Activated naive CD8-positive, alpha-beta T cell treated with anti-CD3 and anti-CD28 coated beads, Interleukin-2, amount 50 U/mL, for 24 hours (primary cell): ENCODE measurements around the gene MFRP.

ENCODE experiments used
- ATAC-seq: fragments of 150-1000 bp; cut with Tn5 transposase; one replicate; pipeline ENCODE4 v1.10.0; 2021
- DNase-seq: peaks from one replicate; pipeline ENCODE4 v3.0.0; 2021
- H3K27ac Mint-ChIP-seq: one replicate; pipeline ENCODE4 v1.8.0; 2021; ENCODE audit warnings: mild to moderate bottlenecking, mixed read lengths
- H3K27me3 Mint-ChIP-seq: one replicate; pipeline ENCODE4 v1.8.0; 2021; ENCODE audit warnings: mixed read lengths
- H3K36me3 Mint-ChIP-seq: one replicate; pipeline ENCODE4 v1.8.0; 2021; ENCODE audit warnings: low read depth, mixed read lengths
- H3K4me1 Mint-ChIP-seq: one replicate; pipeline ENCODE4 v1.8.0; 2021; ENCODE audit warnings: mixed read lengths
- H3K4me3 Mint-ChIP-seq: one replicate; pipeline ENCODE4 v1.8.0; 2021; ENCODE audit warnings: mild to moderate bottlenecking, moderate library complexity, mixed read lengths
- H3K9me3 Mint-ChIP-seq: one replicate; pipeline ENCODE4 v1.8.0; 2021; ENCODE audit warnings: mixed read lengths

Gene MFRP

GRCh38 chr11:119338965-119339588 is 7.4 kb downstream of the MFRP start:
- DNase-seq (no peak), ATAC-seq (no peak)
- Mint-ChIP-seq H3K27me3 (peaks cover 31% of the 10 kb centered on the region), H3K9me3 (no peaks in the 10 kb centered on the region), H3K4me3 (no peak overlapping the region), H3K36me3 (peaks cover 7% of the 10 kb centered on the region), H3K4me1 (peaks cover 27% of the 10 kb centered on the region), H3K27ac (no peak overlapping the region)

DNA sequence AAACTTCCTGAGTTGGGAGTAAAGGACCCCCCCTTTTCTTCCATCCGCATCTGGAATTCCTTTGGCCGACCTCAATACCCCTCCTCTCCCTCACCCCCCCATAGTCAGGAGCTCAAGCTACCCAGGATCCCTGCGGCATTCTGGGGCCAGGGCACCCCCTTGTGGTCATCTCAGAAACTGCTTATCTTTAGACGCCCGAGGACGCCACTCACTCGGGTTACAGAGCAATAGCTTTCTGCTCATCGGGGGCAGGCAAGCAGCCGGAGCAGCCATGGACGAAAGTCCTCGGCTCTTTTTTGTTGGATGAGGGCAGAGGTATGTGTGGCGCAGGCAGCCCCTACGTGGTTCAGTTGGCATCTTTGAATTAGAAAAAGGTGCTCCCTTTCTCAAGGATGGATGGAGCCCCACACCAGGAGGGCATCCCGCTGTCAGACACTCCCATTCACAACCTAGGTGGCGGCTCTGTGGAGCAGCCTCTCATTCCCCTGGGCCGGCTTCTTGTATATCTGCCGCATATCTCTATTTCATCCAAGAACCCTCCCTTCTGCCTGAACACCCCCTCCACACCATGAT is 8.1 kb downstream of the MFRP start:
- Mint-ChIP-seq H3K9me3 (no peaks in the 10 kb centered on the region), H3K36me3 (peaks cover 7% of the 10 kb centered on the region), H3K27me3 (peaks cover 30% of the 10 kb centered on the region), H3K4me3 (no peak overlapping the region), H3K27ac (no peak overlapping the region), H3K4me1 (peaks cover 31% of the 10 kb centered on the region)
- peak; percentile 29 for ATAC-seq
- peak; percentile 79 for DNase-seq

- H3K27ac Mint-ChIP-seq, result no peak overlapping the region
- H3K4me3 Mint-ChIP-seq, result no peak overlapping the region
- peaks cover 31% of the 10 kb centered on the region for H3K4me1 Mint-ChIP-seq
These were observed 8.8 kb downstream of the MFRP start for GRCh38 chr11:119337581-119338317.

DNA sequence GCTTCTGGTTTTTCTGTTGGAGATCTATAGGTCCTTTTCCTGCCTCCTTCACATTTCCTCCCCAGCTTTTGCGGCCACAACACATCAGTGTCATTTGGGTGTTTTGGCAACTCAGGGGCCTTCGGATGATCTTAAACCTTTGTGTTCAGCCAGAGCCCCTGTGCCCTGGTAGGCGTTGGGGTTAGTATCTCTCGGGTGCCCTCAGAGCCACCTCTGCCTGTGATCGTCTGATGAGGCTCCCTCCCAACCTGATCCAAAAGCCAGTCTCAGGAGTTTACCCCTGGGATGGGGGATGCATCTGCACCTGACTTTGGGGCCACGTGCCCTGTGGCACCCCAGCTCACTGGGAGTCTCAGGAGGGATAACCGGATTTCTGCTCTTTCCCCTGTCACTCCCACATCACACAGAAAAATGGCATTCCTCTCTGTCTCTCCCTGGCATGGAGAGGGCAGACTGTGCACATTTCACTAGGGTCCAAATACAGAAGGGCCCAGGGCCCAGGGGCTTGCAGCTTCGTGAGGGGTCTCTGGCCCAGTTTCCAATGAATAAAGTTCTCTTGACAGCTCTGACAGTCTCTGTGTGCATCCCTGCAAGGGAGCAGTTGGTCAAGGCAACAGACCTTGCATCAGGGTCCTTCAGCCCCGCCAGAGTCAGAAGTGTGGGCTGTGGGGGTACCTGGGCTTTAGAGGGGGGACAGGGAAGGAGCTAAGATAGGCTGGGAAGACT is 9.6 kb downstream of the MFRP start:
- H3K27me3 Mint-ChIP-seq, result peaks cover 25% of the 10 kb centered on the region
- no peak overlapping the region for H3K4me3 Mint-ChIP-seq
- H3K9me3 Mint-ChIP-seq, result no peaks in the 10 kb centered on the region
- H3K36me3 Mint-ChIP-seq, result peaks cover 7% of the 10 kb centered on the region
- ATAC-seq, result no peak
- DNase-seq, result no peak
- peaks cover 31% of the 10 kb centered on the region for H3K4me1 Mint-ChIP-seq
- no peak overlapping the region for H3K27ac Mint-ChIP-seq

More at GRCh38 chr11:119337581-119338317, 8.8 kb downstream of the MFRP start:
- Mint-ChIP-seq H3K9me3 (no peaks in the 10 kb centered on the region), H3K36me3 (peaks cover 7% of the 10 kb centered on the region), H3K27me3 (peaks cover 28% of the 10 kb centered on the region)
- DNase-seq, result no peak
- ATAC-seq, result no peak

DNA sequence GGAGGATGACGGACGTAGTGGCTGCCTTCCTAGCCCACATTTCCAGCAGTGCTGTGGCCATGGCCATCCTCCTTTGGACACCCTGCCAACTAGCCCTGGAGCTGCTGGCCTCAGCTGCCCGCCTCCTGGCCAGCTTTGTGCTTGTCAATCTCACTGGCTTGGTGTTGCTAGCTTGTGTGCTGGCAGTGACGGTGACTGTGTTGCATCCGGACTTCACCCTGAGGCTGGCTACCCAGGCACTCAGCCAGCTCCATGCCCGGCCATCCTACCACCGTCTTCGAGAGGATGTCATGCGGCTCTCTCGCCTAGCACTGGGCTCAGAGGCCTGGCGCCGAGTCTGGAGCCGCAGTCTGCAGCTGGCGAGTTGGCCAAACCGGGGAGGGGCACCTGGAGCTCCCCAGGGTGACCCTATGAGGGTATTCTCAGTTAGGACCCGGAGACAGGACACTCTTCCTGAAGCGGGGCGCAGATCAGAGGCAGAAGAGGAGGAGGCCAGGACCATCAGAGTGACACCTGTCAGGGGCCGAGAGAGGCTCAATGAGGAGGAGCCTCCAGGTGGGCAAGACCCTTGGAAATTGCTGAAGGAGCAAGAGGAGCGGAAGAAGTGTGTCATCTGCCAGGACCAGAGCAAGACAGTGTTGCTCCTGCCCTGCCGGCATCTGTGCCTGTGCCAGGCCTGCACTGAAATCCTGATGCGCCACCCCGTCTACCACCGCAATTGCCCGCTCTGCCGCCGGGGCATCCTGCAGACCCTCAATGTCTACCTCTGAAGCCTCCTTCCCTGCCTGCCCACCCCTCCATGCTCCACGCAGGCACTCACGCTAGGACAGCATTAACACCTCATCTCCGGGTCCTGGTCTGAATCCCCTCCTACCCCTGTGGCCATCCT is 10.6 kb downstream of the MFRP start:
- DNase-seq (no peak), ATAC-seq (no peak)
- H3K4me3 Mint-ChIP-seq, result peak overlapping the region; percentile 96
- H3K9me3 Mint-ChIP-seq, result no peaks in the 10 kb centered on the region
- H3K36me3 Mint-ChIP-seq, result peaks cover 7% of the 10 kb centered on the region
- peaks cover 29% of the 10 kb centered on the region for H3K4me1 Mint-ChIP-seq
- peak overlapping the region; percentile 27 for H3K27ac Mint-ChIP-seq
- H3K27me3 Mint-ChIP-seq, result peaks cover 16% of the 10 kb centered on the region

- ATAC-seq (no peak), DNase-seq (no peak)
- peak overlapping the region; percentile 96 for H3K4me3 Mint-ChIP-seq
- H3K36me3 Mint-ChIP-seq, result peaks cover 7% of the 10 kb centered on the region
- H3K27me3 Mint-ChIP-seq, result peaks cover 17% of the 10 kb centered on the region
- no peaks in the 10 kb centered on the region for H3K9me3 Mint-ChIP-seq
- H3K27ac Mint-ChIP-seq, result peak overlapping the region; percentile 94
- H3K4me1 Mint-ChIP-seq, result peaks cover 27% of the 10 kb centered on the region
These were observed 11.3 kb downstream of the MFRP start for GRCh38 chr11:119335091-119335654.

DNA sequence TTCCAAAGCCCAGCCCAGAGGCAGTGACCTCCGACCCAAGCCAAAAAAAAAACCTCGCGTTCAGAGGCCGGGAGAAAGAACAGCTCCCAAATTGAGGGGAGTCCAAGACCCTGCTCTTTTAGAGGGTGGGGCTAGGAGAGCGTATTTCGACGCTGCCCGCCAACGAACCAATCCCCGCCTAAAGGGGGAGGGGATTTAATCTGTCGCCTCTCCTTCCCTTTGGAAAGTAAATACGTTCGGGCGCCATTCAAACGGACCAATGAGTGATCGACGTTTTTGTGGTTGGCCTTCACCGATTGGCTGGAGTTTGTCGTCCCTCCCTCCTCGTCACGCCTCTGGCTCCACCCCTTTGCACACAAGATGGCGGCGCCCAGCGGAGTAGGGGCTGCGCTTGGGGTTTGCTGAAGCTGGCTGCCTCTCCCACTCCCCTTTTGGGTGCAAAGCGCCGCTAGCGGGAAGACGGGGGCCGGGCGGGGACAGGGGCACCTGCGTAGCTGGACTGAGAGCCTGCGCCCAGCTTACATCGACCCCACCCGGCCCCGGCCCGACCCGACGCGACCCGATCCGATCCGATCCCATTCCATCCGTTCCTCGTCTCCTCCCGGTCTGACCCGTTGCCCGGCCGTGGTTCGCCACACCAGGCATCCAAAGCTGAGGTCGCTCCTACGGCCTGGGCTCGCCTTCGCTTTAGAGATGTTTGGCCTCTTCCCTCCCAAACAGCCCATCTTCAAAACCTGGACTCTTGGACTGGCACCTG is 12.2 kb downstream of the MFRP start, which contains the start of gene RNF26:
Gene RNF26, plus strand, starts transcription at position 354 of the 757 bp plus-strand sequence. CDS start 596 bp downstream, outside the sequence.
- H3K4me3 Mint-ChIP-seq, result peak within 1 kb of the TSS; percentile 96
- H3K36me3 Mint-ChIP-seq, result peaks cover 7% of the 10 kb centered on the region
- H3K4me1 Mint-ChIP-seq, result peaks cover 26% of the 10 kb centered on the region
- ATAC-seq, result peak; percentile 92
- no peaks in the 10 kb centered on the region for H3K9me3 Mint-ChIP-seq
- peak within 1 kb of the TSS; percentile 94 for H3K27ac Mint-ChIP-seq
- peaks cover 16% of the 10 kb centered on the region for H3K27me3 Mint-ChIP-seq
- peak; percentile 92 for DNase-seq

DNA sequence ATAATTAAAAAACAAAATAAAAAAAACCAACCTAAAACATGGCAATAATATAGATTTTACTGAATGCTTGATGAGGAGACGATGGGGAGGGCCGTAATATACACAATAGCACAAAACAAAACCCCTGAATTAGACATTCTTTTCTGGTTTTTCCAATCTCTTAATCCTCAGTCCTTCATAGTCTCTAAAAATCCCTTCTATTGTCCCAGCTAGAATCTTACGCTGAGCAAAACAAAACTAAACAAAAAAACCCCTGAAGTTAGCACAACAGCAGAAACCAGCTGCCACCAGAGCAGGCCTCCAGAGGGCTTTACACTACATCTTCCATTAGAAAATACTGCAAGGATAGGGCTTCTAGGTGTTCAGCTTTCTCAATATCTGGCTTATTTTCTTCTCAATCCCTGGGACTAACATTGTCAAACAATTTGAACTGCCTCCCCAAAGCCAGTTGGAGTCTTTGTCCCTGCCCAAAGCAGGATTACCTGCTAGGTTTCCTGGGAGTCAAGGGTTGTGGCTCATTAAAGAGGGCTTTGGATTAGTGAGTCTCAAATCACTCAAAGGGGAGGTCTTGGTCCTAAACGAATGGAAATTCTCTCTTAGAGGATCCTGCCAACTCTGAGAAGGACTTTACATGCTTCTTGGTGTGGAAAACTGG is 14.3 kb downstream of the MFRP start:
- no peaks in the 10 kb centered on the region for H3K9me3 Mint-ChIP-seq
- H3K27ac Mint-ChIP-seq, result peak overlapping the region; percentile 94
- H3K4me1 Mint-ChIP-seq, result peaks cover 15% of the 10 kb centered on the region
- no peak for ATAC-seq
- H3K4me3 Mint-ChIP-seq, result no peak overlapping the region
- peaks cover 4% of the 10 kb centered on the region for H3K27me3 Mint-ChIP-seq
- no peak for DNase-seq
- H3K36me3 Mint-ChIP-seq, result peaks cover 7% of the 10 kb centered on the region

GRCh38 chr11:119330237-119330636 is 16.3 kb downstream of the MFRP start:
- DNase-seq, result no peak
- peaks cover 11% of the 10 kb centered on the region for H3K4me1 Mint-ChIP-seq
- peaks cover 4% of the 10 kb centered on the region for H3K27me3 Mint-ChIP-seq
- H3K27ac Mint-ChIP-seq, result no peak overlapping the region
- no peak for ATAC-seq
- no peak overlapping the region for H3K4me3 Mint-ChIP-seq
- no peaks in the 10 kb centered on the region for H3K9me3 Mint-ChIP-seq
- peaks cover 4% of the 10 kb centered on the region for H3K36me3 Mint-ChIP-seq

GRCh38 chr11:119329320-119329719 is 17.2 kb downstream of the MFRP start:
- no peaks in the 10 kb centered on the region for H3K36me3 Mint-ChIP-seq
- no peak for ATAC-seq
- no peak overlapping the region for H3K4me3 Mint-ChIP-seq
- H3K4me1 Mint-ChIP-seq, result peaks cover 6% of the 10 kb centered on the region
- H3K27ac Mint-ChIP-seq, result no peak overlapping the region
- no peaks in the 10 kb centered on the region for H3K9me3 Mint-ChIP-seq
- no peak for DNase-seq
- peaks cover 4% of the 10 kb centered on the region for H3K27me3 Mint-ChIP-seq

- Mint-ChIP-seq H3K27ac (no peak overlapping the region), H3K4me3 (no peak overlapping the region), H3K27me3 (peaks cover 4% of the 10 kb centered on the region), H3K4me1 (peaks cover 14% of the 10 kb centered on the region), H3K9me3 (no peaks in the 10 kb centered on the region), H3K36me3 (no peaks in the 10 kb centered on the region)
- ATAC-seq (no peak), DNase-seq (no peak)
These were observed 22.3 kb downstream of the MFRP start for GRCh38 chr11:119324189-119324588.

- Mint-ChIP-seq H3K4me1 (peaks cover 19% of the 10 kb centered on the region), H3K9me3 (no peaks in the 10 kb centered on the region), H3K27me3 (peaks cover 9% of the 10 kb centered on the region), H3K4me3 (no peak overlapping the region), H3K36me3 (no peaks in the 10 kb centered on the region), H3K27ac (no peak overlapping the region)
- ATAC-seq (no peak), DNase-seq (peak; percentile 86)
These were observed 22.9 kb downstream of the MFRP start for GRCh38 chr11:119323532-119324033.
